ENCODE results near the gene RGSL1. TPM values are rescaled to one million over a fixed set of nuclear protein-coding genes. Genes with fewer than 3 reads are reported as not detected.

Gene RGSL1
- total and polyA plus RNA-seq, 4 donors = 0.07 to 0.50 (median 0.31) TPM; not detected in 1

DNA sequence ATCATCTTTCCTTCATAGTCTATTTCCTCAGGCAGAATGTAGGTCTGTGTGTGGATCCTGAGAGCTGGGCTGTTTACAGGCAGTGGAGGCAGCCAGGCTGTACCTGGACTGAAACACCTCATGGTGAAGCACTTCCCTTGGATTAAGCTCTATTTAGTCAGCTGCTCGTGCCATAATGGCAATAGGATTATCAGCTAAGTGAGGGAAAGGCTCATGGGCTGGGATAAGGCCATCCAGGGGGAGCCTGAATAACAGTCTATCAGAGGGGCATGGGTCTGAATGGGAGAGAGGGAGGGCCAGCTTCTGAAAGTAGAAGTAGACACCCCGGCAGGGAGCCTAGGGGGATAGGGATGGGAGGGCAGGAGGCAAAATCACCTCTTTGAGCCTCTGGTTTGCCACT is 130.8 kb downstream of the RGSL1 start:
- Histone ChIP-seq H3K9me3 (ENCODE audit: control insufficient read depth in 4 of 4, low read length in 3 of 4) (no peaks in the 10 kb centered on the region), H3K4me3 (ENCODE audit: low read depth in 1 of 3, low read length in 3 of 3) (no peak overlapping the region), H3K27ac (ENCODE audit: low read depth in 1 of 2, low read length in 2 of 2) (no peak overlapping the region), H3K4me1 (ENCODE audit: control insufficient read depth in 4 of 4, insufficient read depth in 4 of 4, low read length in 3 of 4) (peaks cover 0 to 5% (median 3%) of the 10 kb centered on the region in 4 donors), H3K36me3 (ENCODE audit: control insufficient read depth in 4 of 4, insufficient read depth in 3 of 4, low read depth in 1 of 4, low read length in 3 of 4) (peaks cover 0 to 23% (median 11%) of the 10 kb centered on the region in 4 donors), H3K9ac (ENCODE audit: low read depth in 1 of 2, low read length in 2 of 2) (no peak overlapping the region), H3K27me3 (ENCODE audit: control insufficient read depth in 4 of 4, insufficient read depth in 4 of 4, low read length in 3 of 4) (no peaks in the 10 kb centered on the region)
- DNase-seq (ENCODE audit: low spot score) = no peak
- 97% methylated on average over 2 of the region's 2 CpGs for WGBS
- TF ChIP-seq, protein P1, sequence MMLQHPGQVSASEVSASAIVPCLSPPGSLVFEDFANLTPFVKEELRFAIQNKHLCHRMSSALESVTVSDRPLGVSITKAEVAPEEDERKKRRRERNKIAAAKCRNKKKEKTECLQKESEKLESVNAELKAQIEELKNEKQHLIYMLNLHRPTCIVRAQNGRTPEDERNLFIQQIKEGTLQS (IDR thresholded peaks at IDR 0.05) = no peak
- no peak for TF ChIP-seq JUND (IDR thresholded peaks at IDR 0.05)
- no peak for TF ChIP-seq RXRA (IDR thresholded peaks at IDR 0.05)

DNA sequence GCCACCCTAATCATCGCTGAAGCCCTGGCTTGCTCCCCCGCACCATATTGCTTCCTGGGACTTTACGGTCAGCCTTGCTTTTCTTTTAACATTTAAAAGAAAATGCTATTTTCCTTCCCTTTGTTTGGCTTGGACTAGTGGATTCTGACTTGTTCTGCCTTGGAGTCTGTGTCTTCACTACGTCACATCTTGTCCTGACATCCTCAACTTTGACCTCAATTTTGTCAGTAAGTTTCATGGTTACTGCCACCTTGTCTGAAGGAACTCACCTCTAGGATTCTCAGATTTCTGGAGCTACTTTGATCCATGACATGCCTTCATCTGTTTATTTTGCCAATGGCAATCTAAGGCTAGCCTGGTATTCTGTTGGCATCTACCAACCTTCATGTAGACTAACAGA is 134.8 kb downstream of the RGSL1 start:
- H3K27ac ChIP-seq (ENCODE audit: low read depth in 1 of 2, low read length in 2 of 2) = no peak overlapping the region
- no peaks in the 10 kb centered on the region for H3K9me3 ChIP-seq (ENCODE audit: control insufficient read depth in 4 of 4, low read length in 3 of 4)
- H3K4me3 ChIP-seq (ENCODE audit: low read depth in 1 of 3, low read length in 3 of 3) = no peak overlapping the region
- H3K9ac ChIP-seq (ENCODE audit: low read depth in 1 of 2, low read length in 2 of 2) = no peak overlapping the region
- peaks cover 0 to 18% (median 11%) of the 10 kb centered on the region in 4 donors for H3K36me3 ChIP-seq (ENCODE audit: control insufficient read depth in 4 of 4, insufficient read depth in 3 of 4, low read depth in 1 of 4, low read length in 3 of 4)
- 96% methylated on average over 4 of the region's 4 CpGs for WGBS
- H3K4me1 ChIP-seq (ENCODE audit: control insufficient read depth in 4 of 4, insufficient read depth in 4 of 4, low read length in 3 of 4) = peaks cover 0 to 12% (median 0%) of the 10 kb centered on the region in 4 donors
- DNase-seq (ENCODE audit: low spot score) = no peak
- no peaks in the 10 kb centered on the region for H3K27me3 ChIP-seq (ENCODE audit: control insufficient read depth in 4 of 4, insufficient read depth in 4 of 4, low read length in 3 of 4)
- TF ChIP-seq TAF1 (conservative IDR thresholded peaks at IDR 0.05) (no peak), SP1 (IDR thresholded peaks at IDR 0.05) (no peak), GABPA (IDR thresholded peaks at IDR 0.05 in 1 of 2, conservative IDR thresholded peaks at IDR 0.05 in 1 of 2) (no peak)
- TF ChIP-seq, protein P2, sequence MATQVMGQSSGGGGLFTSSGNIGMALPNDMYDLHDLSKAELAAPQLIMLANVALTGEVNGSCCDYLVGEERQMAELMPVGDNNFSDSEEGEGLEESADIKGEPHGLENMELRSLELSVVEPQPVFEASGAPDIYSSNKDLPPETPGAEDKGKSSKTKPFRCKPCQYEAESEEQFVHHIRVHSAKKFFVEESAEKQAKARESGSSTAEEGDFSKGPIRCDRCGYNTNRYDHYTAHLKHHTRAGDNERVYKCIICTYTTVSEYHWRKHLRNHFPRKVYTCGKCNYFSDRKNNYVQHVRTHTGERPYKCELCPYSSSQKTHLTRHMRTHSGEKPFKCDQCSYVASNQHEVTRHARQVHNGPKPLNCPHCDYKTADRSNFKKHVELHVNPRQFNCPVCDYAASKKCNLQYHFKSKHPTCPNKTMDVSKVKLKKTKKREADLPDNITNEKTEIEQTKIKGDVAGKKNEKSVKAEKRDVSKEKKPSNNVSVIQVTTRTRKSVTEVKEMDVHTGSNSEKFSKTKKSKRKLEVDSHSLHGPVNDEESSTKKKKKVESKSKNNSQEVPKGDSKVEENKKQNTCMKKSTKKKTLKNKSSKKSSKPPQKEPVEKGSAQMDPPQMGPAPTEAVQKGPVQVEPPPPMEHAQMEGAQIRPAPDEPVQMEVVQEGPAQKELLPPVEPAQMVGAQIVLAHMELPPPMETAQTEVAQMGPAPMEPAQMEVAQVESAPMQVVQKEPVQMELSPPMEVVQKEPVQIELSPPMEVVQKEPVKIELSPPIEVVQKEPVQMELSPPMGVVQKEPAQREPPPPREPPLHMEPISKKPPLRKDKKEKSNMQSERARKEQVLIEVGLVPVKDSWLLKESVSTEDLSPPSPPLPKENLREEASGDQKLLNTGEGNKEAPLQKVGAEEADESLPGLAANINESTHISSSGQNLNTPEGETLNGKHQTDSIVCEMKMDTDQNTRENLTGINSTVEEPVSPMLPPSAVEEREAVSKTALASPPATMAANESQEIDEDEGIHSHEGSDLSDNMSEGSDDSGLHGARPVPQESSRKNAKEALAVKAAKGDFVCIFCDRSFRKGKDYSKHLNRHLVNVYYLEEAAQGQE (IDR thresholded peaks at IDR 0.05) = no peak

DNA sequence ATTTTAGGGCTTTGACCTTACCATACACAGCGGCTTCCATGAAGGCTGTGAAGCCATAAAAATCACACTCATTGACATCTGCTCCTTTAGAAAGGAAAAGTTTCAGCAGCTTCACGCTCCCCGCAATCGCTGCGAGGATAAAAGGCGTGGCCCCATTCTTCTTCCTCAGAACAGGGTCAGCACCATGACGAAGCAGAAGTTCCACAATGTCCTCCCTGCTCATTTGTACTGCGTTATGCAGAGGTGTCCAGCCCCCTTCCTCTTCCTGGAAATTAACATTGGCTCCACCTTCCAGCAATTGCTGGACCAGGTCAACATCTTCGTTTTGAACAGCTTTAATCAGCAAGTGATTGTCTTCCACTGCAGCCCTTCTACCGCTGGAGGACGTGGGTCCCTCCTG is 136.4 kb downstream of the RGSL1 start:
- Histone ChIP-seq H3K27ac (ENCODE audit: low read depth in 1 of 2, low read length in 2 of 2) (no peak overlapping the region), H3K9me3 (ENCODE audit: control insufficient read depth in 4 of 4, low read length in 3 of 4) (no peaks in the 10 kb centered on the region), H3K27me3 (ENCODE audit: control insufficient read depth in 4 of 4, insufficient read depth in 4 of 4, low read length in 3 of 4) (no peaks in the 10 kb centered on the region), H3K4me3 (ENCODE audit: low read depth in 1 of 3, low read length in 3 of 3) (no peak overlapping the region), H3K4me1 (ENCODE audit: control insufficient read depth in 4 of 4, insufficient read depth in 4 of 4, low read length in 3 of 4) (peaks cover 0 to 12% (median 0%) of the 10 kb centered on the region in 4 donors), H3K36me3 (ENCODE audit: control insufficient read depth in 4 of 4, insufficient read depth in 3 of 4, low read depth in 1 of 4, low read length in 3 of 4) (peaks cover 0 to 6% (median 2%) of the 10 kb centered on the region in 4 donors), H3K9ac (ENCODE audit: low read depth in 1 of 2, low read length in 2 of 2) (no peak overlapping the region)
- 95% methylated on average over 11 of the region's 11 CpGs for WGBS
- TF ChIP-seq TAF1 (conservative IDR thresholded peaks at IDR 0.05) = no peak
- TF ChIP-seq EGR1 (IDR thresholded peaks at IDR 0.05; ENCODE audit: low read depth in 2 of 2) = no peak
- TF ChIP-seq, protein P3, sequence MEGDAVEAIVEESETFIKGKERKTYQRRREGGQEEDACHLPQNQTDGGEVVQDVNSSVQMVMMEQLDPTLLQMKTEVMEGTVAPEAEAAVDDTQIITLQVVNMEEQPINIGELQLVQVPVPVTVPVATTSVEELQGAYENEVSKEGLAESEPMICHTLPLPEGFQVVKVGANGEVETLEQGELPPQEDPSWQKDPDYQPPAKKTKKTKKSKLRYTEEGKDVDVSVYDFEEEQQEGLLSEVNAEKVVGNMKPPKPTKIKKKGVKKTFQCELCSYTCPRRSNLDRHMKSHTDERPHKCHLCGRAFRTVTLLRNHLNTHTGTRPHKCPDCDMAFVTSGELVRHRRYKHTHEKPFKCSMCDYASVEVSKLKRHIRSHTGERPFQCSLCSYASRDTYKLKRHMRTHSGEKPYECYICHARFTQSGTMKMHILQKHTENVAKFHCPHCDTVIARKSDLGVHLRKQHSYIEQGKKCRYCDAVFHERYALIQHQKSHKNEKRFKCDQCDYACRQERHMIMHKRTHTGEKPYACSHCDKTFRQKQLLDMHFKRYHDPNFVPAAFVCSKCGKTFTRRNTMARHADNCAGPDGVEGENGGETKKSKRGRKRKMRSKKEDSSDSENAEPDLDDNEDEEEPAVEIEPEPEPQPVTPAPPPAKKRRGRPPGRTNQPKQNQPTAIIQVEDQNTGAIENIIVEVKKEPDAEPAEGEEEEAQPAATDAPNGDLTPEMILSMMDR (IDR thresholded peaks at IDR 0.05; ENCODE audit: low read depth, low read length, missing input control) = no peak
- no peak for TF ChIP-seq HNF4A (conservative IDR thresholded peaks at IDR 0.05)
- TF ChIP-seq RXRA (IDR thresholded peaks at IDR 0.05) = no peak
- TF ChIP-seq FOXA2 (IDR thresholded peaks at IDR 0.05) = no peak
- no peak for DNase-seq (ENCODE audit: low spot score)
